Hepatocyte (in vitro differentiated cells): ENCODE results near the gene SNX5.

Experiments
- CTCF ChIP-seq: fragments of 200-600 bp; sonication (generic); IDR thresholded peaks from 2 replicates; pipeline ENCODE4 v1.5.1; 2016; ENCODE audit warnings: antibody characterized with exemption, mild to moderate bottlenecking; ENCODE audit not compliant: poor library complexity
- EZH2 ChIP-seq: fragments of 200-600 bp; sonication (generic); IDR thresholded peaks from 2 replicates; pipeline ENCODE4 v1.6.1; 2016; ENCODE audit warnings: antibody characterized with exemption, mild to moderate bottlenecking, borderline replicate concordance
- EZH2phosphoT487 ChIP-seq: fragments of 200-600 bp; sonication (generic); IDR thresholded peaks from one replicate; pipeline ENCODE4 v1.6.1; 2018; ENCODE audit warnings: antibody characterized with exemption, mild to moderate bottlenecking, low read depth, moderate library complexity; ENCODE audit not compliant: unreplicated experiment, severe bottlenecking

DNA sequence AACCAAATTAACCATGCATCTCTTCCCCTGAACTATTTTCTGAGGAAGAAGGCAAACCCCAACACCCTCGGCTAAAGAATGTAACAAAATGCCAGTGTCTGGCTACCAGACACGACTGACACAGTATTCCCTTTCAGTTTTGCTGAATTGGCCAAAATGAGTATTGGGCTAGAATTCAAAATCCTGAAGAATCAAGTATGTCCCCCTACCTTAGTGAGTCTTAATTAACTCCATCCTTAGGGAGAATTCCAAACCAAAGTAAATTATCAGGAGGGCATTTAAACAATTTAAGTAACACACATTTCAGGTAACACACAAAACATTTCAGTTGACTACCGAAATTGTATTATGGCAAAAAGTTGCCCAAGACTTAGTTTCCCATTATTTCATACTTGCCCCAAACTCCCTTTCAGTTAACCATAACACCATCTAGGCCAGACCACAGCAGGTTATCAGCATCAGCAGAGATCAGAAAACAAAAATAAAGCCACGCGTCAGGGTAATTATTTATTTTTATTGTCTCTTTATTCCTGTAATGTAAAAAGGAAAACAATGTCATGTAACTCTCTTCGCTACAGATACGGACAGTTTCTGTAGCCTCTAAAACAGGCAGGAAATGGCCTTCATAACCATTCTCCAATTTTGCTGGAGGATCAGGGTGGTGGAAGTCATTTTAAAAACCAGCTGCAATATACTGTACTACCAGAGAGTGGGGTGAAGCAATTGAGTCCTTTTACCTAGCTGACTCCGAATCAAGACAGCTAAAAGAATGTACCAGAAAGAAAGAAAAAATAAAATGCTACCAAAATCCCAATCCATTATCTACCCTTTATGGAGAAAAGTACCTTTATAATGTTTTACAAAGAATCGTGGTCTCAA lies 1.9 kb downstream of the SNX5 start:
- peak; percentile 29 for TF ChIP-seq CTCF
- no peak for TF ChIP-seq EZH2
- no peak for TF ChIP-seq EZH2phosphoT487
